HG03196 (cell line): ENCODE measurements around the gene GTSE1.
A peak's percentile ranks its signal among the peaks of the same experiment; 100 is the strongest.

Source experiments
- ATAC-seq: cut with Tn5 transposase; IDR thresholded peaks from one replicate; pipeline ENCODE4 v1.9.1; 2021; ENCODE audit not compliant: unreplicated experiment

GTSE1 gene

GRCh38 chr22:46273432-46274148, 23.1 kb upstream of the GTSE1 start:
- ATAC-seq: no peak

GRCh38 chr22:46274381-46274780, 22.3 kb upstream of the GTSE1 start:
- no peak for ATAC-seq

- no peak for ATAC-seq
These were observed 21.1 kb upstream of the GTSE1 start for GRCh38 chr22:46275455-46276122.

- ATAC-seq: no peak
These were observed 20.1 kb upstream of the GTSE1 start for GRCh38 chr22:46276563-46276962.

GRCh38 chr22:46278656-46279645, 17.7 kb upstream of the GTSE1 start:
- ATAC-seq: no peak

GRCh38 chr22:46280063-46280817, 16.4 kb upstream of the GTSE1 start:
- no peak for ATAC-seq

- ATAC-seq: no peak
These were observed 15.6 kb upstream of the GTSE1 start for GRCh38 chr22:46280999-46281623.

GRCh38 chr22:46281866-46282678, 14.6 kb upstream of the GTSE1 start:
- no peak for ATAC-seq

GRCh38 chr22:46286006-46286405, 10.7 kb upstream of the GTSE1 start:
- ATAC-seq: no peak

- ATAC-seq: no peak
These were observed 9.5 kb upstream of the GTSE1 start for GRCh38 chr22:46286941-46287872.

GRCh38 chr22:46287873-46288751, 8.6 kb upstream of the GTSE1 start:
- ATAC-seq: peak; percentile 70

- ATAC-seq: no peak
These were observed 7.8 kb upstream of the GTSE1 start for GRCh38 chr22:46288846-46289243.

GRCh38 chr22:46289244-46289891, 7.3 kb upstream of the GTSE1 start:
- no peak for ATAC-seq

- no peak for ATAC-seq
These were observed 6.4 kb upstream of the GTSE1 start for GRCh38 chr22:46290121-46290842.

GRCh38 chr22:46290843-46291785, 5.6 kb upstream of the GTSE1 start:
- ATAC-seq: no peak
